ENCODE results near the gene ANO8.

GRCh38 chr19:17365361-17365760 is 30.7 kb upstream of the ANO8 start:
- TF ChIP-seq EZH2 (IDR thresholded peaks at IDR 0.05; ENCODE audit: borderline replicate concordance) (no peak), CTCF (IDR thresholded peaks at IDR 0.05; ENCODE audit: poor library complexity) (no peak)
